Measurements from ENCODE around the gene PDE8A. TPM values are rescaled to one million over a fixed set of nuclear protein-coding genes. Genes with fewer than 3 reads are reported as not detected.
A peak's percentile ranks its signal among the peaks of the same experiment; 100 is the strongest.
"Not testable (repeated sequence)": the region's sequence is repeated elsewhere in the genome, so short reads cannot be mapped to it uniquely, and the experiment has no call there.

The PDE8A gene
- total RNA-seq, 1 donor from 2014 or later: 80.0 TPM

DNA sequence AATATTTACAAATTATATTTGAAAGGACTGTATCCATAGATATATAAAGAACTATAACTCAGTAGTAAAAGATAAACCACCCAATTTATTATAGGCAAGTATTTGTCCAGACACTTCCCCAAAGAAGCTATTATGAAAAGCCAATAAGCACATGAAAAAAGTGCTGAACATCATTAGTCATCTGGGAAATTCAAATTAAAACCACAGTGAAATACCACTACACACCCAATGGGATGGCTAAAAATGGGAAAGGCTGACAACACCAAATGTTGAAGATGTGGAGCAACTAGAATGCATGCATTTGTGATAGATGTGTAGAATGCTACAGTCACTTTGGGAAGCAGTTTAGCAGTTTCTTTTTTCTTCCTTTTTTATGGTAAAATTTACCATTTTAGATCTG is 147.0 kb downstream of the PDE8A start:
- no peak for DNase-seq (ENCODE audit: low spot score)

DNA sequence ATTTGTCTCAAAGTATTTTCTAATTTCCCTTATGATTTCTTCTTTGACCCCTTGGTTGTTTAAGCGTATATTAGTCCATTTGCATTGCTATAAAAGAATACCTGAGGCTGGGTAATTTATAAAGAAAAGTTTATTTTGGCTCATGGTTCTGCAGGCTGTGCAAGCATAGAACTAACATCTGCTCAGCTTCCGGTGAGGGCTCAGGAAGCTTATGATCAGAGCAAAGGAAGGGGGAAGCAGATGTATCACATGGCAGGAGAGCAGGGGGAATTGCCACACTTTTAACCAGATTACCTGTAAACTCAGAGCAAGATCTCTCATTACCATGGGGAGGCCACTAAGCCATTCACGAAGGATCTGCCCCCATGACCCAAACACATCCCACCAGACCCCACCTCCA is 148.2 kb downstream of the PDE8A start:
- no peak for DNase-seq (ENCODE audit: low spot score)

DNA sequence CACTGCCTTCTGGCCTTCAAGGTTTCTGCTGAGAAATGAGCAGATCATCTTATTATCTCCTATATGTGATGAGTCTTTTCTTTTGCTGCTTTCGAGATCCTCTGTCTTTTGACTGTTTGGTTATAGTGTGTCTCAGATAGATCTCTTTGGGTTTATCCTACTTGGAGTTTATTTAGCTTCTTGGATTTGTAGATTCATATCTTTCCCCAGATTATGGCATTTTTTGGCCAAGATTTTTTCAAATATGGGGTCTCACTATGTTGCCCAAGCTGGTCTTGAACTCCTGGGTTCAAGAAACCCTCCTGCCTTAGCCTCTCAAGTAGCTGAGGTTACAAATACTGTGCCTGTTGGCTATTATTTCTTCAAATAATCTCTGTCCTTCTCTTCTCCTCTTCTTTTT is 150.3 kb downstream of the PDE8A start:
- DNase-seq (ENCODE audit: low spot score): no peak

DNA sequence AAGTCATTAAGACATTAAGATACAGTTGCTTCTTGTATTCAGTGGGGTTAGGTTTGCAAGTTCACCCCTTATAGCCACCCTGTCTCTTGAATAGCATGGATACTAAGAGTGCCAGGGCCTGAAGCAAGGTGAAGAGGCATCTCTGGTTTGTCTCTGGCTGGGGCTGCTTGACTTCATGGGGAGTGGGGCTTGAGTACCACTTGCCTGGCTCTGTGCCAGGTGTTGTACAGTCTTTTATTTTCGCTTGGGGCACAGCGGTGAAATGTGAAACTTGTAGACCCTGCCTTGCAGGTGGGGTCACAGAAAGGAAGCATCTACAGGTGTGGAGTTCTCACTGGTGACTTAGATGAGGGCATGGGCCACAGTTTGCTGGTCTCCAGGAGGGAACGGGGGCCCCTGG is 152.1 kb downstream of the PDE8A start:
- DNase-seq (ENCODE audit: low spot score): no peak

DNA sequence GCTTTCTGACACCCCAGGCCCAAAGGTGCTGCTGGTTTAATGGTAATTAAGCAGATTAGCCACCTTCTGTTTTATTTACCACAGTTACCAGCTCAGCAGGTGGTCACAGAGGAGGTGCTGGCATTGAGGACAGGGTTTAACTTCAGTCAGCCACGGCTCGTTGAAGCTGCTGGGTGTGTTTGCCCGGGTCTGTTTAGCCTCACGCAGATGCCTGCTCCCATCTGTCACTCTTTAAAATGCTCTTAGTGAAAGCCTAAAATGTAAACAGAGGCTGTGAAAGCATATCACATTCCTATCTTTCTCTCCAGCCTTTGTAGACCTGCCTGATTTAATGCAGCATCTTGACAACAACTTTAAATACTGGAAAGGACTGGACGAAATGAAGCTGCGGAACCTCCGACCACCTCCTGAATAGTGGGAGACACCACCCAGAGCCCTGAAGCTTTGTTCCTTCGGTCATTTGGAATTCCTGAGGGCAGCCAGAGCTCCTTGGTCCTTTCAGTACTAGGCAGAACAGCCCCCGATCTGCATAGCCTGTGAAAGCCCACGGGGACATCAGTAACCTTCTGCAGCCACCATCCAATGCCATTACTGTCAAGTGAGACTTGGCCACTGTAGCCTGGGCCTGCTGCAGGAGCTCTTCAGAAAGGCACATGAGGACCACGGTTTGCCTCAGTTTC is 156.0 kb downstream of the PDE8A start:
- no peak for DNase-seq (ENCODE audit: low spot score)

DNA sequence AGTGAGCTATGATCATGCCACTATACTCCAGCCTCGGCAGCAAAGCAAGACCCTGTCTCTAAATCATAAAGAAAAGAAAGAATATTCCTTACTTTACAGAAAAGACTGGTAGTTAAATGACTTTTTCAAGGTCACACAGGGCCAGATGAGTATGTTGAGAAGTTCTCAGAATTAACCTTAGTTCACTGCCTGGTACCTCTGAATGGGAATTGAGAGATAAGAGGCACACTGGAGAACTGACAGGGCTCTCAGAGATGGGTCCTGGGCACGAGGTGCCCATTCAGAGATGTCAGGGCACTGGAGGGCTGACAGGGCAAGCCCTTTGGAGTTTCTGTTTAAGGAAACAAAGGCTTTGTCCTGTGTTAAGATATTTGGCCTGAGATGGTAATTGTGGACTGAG is 157.7 kb downstream of the PDE8A start:
- DNase-seq (ENCODE audit: low spot score): no peak

DNA sequence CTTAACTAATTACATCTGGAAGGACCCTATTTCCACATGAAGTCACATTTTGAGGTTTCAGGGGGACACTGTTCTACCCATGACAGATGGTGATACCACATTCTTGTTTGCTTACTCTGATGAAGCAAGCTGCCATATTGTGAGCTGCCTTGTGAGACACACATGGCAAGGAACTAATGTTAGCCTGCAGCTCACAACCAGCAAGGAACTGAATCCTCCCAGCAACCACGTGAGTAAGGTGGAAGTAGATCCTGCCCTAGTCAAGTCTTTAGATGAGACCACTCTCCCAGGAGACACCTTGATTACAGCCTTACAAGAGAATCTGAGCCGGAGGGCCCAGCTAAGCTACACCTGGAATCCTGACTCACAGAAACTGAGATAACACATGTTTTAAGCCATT is 160.1 kb downstream of the PDE8A start:
- DNase-seq (ENCODE audit: low spot score): no peak

DNA sequence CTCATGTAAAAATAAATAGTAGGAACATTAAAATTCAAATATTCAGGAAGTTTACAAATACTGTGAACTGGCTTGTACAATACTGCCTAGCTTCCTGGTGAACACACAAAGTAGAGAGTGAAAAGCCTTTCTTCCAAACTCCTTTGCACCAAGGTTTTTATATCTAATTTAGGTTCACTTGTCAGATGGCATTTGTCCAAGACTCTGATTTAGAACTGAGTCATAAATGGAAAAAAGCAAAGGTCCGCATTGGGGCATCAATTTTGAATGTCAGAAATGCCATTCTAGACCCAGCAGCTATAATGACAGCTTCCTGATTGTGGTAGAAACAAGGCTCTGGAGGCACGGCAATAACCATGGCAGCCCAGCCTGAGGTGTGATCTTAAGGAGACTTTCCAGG is 160.7 kb downstream of the PDE8A start:
- no peak for DNase-seq (ENCODE audit: low spot score)

DNA sequence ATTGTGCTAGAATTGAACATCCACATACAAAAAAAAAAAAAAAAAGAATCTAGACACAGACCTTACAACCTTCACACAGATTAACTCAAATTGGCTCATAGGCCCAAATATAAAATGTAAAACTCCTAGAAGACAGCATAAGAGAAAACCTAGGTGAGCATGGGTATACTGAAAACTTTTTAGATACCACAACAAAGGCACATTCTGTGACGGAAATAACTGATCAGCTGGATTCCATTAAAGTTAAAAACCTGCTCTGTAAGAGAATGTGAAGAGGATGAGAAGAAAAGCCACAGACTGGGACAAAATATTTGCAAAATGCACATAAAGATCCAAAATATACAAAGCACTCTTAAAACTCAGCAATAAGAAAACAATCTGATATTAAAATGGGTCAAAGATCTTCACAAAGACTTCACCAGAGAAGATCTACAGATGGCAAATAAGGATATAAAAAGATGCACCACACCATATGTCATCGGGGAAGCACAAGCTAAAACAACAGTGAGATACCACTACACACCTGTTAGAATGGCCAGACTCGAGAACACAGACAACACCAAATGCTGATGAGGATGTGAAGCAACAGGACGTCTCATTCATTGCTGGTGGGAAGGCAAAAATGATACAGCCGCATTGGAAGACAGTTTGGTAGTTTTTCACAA is 167.9 kb downstream of the PDE8A start:
- no peak for DNase-seq (ENCODE audit: low spot score)

DNA sequence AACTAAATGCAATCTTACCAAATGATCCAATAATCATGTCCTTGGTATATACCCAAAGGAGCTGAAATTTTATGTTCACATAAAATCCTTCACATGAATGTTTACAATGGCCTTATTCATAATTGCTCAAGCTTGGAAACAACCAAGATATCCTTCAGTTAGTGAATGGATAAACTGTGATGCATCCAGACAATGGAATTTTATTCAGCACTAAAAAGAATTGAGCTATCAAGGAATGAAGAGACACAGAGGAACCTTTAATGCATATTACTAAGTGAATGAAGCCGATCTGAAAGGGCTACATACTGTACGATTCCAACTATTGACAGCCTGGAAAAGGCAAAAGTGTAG is 168.4 kb downstream of the PDE8A start:
- no peak for DNase-seq (ENCODE audit: low spot score)

DNA sequence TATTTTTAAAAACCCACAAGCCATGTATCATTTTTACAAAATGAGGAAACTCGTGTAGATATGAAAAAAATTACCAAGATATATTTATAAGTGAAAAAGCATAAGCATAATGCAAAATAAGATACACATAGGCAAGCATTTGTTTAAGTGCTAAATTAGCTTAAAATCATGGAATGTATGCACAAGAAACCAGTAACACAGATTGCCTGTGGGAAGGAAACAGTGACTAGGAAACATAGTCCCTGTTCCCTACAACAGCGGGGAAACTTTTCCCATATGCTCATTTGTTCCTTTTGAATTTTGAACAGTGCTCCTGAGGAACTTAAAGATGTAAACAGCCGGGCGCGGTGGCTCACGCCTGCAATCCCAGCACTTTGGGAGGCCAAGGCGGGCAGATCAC is 169.5 kb downstream of the PDE8A start:
- no peak for DNase-seq (ENCODE audit: low spot score)

DNA sequence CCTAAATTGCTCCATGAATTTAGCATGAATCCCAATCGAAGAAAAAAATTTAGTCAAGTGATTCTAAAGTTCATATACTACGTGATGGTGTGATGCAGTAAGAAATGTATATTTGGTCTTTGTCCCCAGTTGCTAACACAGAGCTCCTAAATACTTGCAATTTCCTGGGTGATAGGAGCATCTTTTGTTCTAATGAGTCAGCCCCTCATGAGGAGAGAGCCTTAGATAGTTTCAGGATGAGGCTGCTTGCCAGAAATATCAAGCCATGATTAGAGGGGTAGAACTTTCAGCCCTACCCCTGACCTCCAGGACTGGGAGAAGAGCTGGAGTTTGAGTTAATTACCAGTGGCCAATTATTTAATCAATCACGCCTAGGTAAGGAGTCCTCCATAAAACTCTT is 170.2 kb downstream of the PDE8A start:
- DNase-seq (ENCODE audit: low spot score): no peak

DNA sequence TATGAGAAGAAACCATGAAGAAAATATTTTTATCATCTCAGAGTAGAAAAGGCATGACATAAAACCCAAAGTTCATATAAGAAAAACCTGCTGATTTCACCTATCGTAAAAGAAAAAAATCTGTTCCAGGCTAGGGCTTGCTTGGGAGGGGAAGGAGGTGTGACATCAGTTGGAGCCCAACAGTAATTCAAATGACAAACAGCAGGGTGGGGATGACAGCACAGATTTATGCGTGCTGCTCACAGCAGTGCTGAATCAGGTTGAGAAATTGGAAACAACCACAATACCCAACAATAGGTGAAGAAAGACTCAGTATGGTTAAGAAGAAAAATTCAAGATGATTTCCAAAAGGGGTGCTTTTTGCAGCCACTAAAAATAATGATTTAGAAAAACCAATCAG is 172.4 kb downstream of the PDE8A start:
- no peak for DNase-seq (ENCODE audit: low spot score)

DNA sequence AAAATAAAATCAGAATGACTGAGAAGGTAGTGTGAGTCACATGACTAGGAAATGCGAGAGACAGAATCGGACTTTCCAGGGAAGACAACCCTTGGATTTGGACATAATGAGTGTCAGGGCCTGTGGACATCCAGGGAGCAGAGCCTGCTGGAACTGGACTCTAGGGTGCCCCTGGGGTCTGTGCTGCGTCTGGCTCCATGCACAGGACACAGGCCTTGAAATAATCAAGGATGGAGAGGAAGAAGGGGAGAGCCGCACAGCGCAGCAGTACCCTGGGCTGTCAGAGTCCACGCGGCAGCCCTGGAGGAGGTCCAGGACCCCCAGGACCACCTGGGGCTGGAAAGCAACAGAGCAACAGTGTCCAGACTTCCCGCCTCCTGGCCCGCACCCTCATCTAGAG is 173.7 kb downstream of the PDE8A start:
- no peak for DNase-seq (ENCODE audit: low spot score)

DNA sequence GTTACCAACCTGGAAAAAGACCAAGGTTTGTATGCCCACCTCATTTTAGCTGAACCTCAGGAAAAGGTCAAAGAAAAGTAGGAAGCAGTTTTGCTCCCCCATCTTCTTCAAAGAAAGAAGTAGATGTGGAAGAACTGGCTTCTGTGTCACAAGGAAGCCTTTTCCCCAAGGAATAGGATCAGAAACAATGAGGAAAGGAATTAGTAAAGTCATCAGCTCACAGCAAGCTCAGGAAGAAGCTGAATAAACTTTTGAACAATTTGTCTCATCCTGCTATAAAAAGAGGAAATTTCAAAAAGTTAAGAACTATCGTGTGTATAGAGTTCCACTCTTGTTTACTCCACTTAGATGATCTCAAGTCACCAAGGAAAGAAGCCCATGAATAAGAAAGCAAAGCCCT is 174.2 kb downstream of the PDE8A start:
- no peak for DNase-seq (ENCODE audit: low spot score)

DNA sequence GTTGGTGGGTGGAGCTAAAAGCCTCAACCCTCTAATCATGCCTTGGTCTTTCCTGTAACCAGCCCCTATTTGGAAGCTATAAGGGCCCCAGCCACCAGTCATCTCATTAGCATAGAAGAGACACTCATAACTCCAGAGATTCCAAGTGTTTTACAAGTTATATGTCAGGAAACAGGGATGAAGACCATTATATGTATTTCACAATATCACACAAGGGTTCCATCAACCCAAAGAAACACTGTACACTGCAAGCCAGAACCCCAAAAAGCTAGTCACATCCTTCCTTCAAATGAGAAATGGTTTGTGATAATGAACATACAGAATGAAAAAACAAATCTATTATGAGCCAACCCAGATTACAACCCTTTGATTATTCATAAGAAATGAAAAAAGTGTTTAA is 175.7 kb downstream of the PDE8A start:
- no peak for DNase-seq (ENCODE audit: low spot score)

DNA sequence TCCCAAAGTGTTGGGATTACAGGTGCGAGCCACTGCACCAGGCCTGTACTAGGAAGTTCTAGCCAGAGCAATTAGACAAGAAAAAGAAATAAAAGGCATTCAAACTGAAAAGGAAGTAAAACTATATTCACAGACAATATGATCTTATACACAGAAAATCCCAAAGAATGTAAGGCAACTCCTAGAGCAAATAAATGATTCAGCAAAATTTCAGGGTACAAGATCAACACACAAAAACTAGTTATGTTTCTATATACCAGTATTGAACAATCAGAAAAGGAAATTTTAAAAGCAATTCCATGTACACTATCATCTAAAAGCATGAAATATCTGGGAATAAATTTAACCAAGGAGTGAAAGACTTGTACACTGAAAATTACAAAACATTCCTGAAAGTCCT is 180.6 kb downstream of the PDE8A start:
- no peak for DNase-seq (ENCODE audit: low spot score)

DNA sequence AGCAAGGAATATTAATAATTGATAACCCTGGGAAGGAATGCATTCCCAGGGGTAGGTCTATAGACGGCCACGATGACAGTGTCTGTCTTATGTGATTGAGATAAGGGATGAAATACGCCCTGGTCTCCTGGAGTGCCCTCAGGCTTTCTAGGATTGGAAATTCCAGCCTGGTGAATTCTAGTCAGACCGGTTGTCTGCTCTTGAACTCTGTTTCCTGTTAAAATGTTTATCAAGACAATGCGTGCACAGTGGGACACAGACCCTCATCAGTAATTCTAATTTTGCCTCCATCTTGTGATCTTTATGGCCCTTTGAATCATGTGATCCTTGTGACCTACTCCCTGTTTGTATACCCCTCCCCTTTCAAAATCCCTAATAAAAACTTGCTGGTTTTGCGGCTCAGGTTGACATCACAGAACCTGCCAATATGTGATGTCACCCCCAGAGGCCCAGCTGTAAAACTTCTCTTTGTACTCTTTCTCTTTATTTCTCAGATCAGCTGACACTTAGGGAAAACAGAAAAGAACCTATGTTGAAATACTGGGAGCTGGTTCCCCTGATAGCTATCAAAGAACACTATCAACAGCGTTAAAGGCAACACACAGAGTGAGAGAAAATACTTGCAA is 183.3 kb downstream of the PDE8A start:
- DNase-seq (ENCODE audit: low spot score): no peak

DNA sequence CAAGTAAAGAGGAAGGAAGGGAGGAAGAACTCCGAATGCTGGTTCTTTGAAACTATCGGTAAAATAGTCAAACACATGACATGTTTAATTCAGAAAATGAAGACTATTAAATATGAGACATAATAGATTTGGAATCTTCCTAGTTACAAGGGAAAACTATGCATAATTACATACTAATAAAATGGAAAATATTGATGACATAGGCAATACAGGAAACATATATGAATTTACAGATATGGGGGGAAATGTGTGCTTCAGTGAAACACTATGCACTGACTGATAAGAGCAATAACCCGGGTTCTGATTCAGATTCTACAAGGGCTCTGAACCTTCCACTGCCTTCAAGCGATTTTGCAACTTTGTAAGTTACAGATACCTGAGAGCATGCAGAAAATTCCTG is 185.9 kb downstream of the PDE8A start:
- DNase-seq (ENCODE audit: low spot score): no peak

DNA sequence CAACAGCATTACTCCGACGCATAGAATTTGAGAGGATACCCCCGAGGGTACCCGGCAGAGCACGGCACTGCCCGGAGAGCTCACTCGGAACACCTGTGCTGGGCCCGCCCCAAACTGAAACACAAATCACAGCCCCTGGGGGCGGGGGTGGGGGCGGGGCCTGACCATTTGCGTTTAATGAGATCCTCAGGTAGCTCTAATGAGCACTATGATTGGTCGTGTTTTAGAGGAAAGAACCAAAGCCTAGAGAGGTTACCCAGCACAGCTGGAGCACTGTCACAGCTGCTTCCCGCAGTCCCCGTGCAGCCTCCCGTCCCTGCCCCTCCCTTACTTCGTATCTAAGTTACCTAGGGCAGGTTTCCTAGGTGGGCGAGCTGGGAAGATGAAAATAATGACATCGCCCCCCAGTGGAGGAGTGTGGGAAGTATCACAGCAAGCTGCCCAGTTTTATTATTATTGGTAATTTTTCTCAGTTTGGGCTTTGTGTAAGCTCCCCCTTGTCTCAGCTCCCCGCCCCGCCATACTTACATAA is 187.1 kb downstream of the PDE8A start:
- peak; percentile 19 for DNase-seq (ENCODE audit: low spot score)

DNA sequence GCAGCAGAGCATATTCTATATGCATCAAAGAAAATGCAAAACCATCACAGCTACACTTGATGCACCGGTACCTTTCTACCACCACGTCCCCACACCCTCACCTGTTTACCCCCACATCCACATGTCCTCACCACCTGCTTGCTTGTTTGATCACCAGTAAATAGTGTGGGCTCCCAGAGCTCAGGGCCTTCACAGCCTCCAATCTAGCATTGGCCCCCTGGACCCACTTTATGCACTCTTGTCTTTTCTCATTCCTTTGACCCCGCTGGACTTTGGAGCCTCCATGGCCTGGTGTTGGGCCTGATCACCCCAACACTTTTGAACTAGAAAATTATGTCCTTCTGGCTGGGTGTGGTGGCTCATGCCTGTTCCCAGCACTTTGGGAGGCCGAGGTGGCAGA is 190.1 kb downstream of the PDE8A start:
- no peak for DNase-seq (ENCODE audit: low spot score)

DNA sequence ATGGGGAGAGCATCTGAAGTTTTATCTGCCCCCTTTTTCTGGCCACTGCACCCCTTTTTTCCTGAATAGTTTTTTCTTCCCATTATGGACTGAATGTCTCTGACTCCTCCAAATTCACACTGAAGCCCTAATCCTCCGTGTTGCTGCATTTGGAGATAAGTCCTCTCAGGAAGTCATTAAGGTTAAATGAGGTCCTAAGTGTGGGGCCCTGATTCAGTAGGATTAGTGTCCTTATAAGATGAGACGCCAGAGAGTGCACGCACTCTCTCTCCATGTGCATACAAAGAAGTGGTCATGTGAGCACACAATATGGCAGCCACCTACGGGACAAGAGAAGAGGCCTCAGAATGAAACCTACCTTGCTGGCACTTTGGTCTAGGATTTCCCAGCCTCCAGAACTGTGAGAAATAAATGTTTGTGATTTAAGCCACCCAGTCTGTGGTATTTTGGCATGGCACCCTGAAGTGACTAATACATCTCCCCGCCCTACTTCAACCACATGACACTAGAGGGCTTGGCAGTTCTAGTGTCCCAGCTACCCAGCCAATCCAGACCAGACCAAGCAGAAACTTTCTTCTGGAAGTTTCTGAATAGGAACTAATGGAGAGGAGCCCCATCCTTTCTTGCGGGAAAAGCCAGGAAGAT is 191.3 kb downstream of the PDE8A start:
- DNase-seq (ENCODE audit: low spot score): no peak

DNA sequence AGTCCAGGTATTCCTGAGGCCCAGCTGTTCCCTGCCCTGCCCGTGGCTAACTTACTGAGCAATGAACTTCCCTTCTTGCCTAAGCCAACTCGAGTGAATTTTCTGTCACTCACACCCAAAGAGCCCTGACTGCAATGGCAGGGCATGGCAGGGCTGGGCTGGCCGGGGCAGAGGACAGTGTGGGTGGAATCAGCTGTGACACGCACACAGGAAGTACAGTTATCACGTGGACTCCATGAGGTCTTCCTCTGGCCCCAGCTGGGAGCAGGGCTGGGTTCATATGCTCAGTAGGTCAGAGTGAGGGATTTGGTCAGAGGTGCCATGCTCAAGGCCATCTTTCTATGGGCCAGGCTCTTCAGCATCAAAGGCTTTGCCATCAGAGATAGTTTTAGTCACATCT is 192.0 kb downstream of the PDE8A start:
- not testable (repeated sequence) for DNase-seq (ENCODE audit: low spot score)

Data from mucosa of gallbladder (tissue), 1 donor.